HepG2 (cell line): ENCODE results near the gene WDR82. TPM values are rescaled to one million over a fixed set of nuclear protein-coding genes. Genes with fewer than 3 reads are reported as not detected.

Experiments
- FOXK1 ChIP-seq: sonication (generic); formaldehyde crosslinking; IDR thresholded peaks from 2 replicates; pipeline ENCODE4 v1.4.0; 2020; ENCODE audit warnings: low read depth, missing genetic modification reagents, borderline replicate concordance
- GATAD2A ChIP-seq: IDR thresholded peaks from 2 replicates; pipeline ENCODE4 v1.6.1; 2016
- NFYC ChIP-seq: IDR thresholded peaks from 2 replicates; pipeline ENCODE4 v1.6.1; 2016; ENCODE audit warnings: missing genetic modification reagents, missing compliant biosample characterization
- NONO ChIP-seq, 2 experiments: fragments of 450-650 bp in 1 of 2; sonication (generic) in 1 of 2; formaldehyde crosslinking in 1 of 2; IDR thresholded peaks in 1 of 2; conservative IDR thresholded peaks in 1 of 2; 2 replicates each; pipeline versions ENCODE4 v1.6.1 to v1.8.0; 2017 to 2022; ENCODE audit warnings: mild to moderate bottlenecking in 1 of 2, missing genetic modification reagents in 1 of 2, moderate library complexity in 1 of 2
- TERF1 ChIP-seq: sonication (generic); formaldehyde crosslinking; IDR thresholded peaks from 2 replicates; pipeline ENCODE4 v1.8.0; 2022; ENCODE audit warnings: mild to moderate bottlenecking, missing genetic modification reagents, moderate library complexity
- THAP8 ChIP-seq: sonication (generic); formaldehyde crosslinking; IDR thresholded peaks from 2 replicates; pipeline ENCODE4 v1.5.1; 2020; ENCODE audit warnings: missing genetic modification reagents, mild to moderate bottlenecking, borderline replicate concordance
- U2AF2 ChIP-seq: fragments of 200-400 bp; formaldehyde crosslinking; IDR thresholded peaks from 2 replicates; pipeline ENCODE4 v1.6.1; 2017; ENCODE audit warnings: low read depth, mild to moderate bottlenecking, low read length
- ZNF253 ChIP-seq: sonication (generic); formaldehyde crosslinking; IDR thresholded peaks from 2 replicates; pipeline ENCODE4 v1.8.0; 2022; ENCODE audit warnings: mild to moderate bottlenecking, missing genetic modification reagents, borderline replicate concordance
- ZNF296 ChIP-seq: sonication (generic); formaldehyde crosslinking; conservative IDR thresholded peaks from 2 replicates; pipeline ENCODE4 v1.5.0; 2020; ENCODE audit warnings: mild to moderate bottlenecking, missing genetic modification reagents
- ZNF552 ChIP-seq: sonication (generic); formaldehyde crosslinking; IDR thresholded peaks from 2 replicates; pipeline ENCODE4 v1.9.0; 2022; ENCODE audit warnings: missing genetic modification reagents, mild to moderate bottlenecking, borderline replicate concordance
- ZNF558 ChIP-seq: sonication (generic); formaldehyde crosslinking; IDR thresholded peaks from 2 replicates; pipeline ENCODE4 v1.9.0; 2022; ENCODE audit warnings: mild to moderate bottlenecking, missing genetic modification reagents, borderline replicate concordance
- ZNF670 ChIP-seq: sonication (generic); formaldehyde crosslinking; IDR thresholded peaks from 2 replicates; pipeline ENCODE4 v1.8.0; 2022; ENCODE audit warnings: mild to moderate bottlenecking, missing genetic modification reagents, borderline replicate concordance
- ZNF710 ChIP-seq: sonication (generic); formaldehyde crosslinking; IDR thresholded peaks from 2 replicates; pipeline ENCODE4 v1.5.0; 2020; ENCODE audit warnings: mild to moderate bottlenecking, missing genetic modification reagents, borderline replicate concordance
- polyA plus RNA-seq, 8 experiments: library from polyadenylated mRNA; depleted of rRNA in 3 of 8; stranded (reverse) in 7 of 8; unstranded in 1 of 8; fragments of >200 nt; fragmentation: Illumina TruSeq in 4 of 8; extraction: Trizol in 4 of 8; gene quantifications; 2 replicates each; pipeline versions ENCODE4 v1.2.1 to v1.2.3, GENCODE V29; 2011 to 2016; ENCODE audit warnings: low read depth in 4 of 8, missing spikeins in 1 of 8, mixed read lengths in 1 of 8; ENCODE audit not compliant: insufficient read depth in 1 of 8
- total RNA-seq, 5 experiments: library from RNA; depleted of rRNA; stranded (reverse); fragments of >200 nt; fragmentation: Illumina TruSeq; extraction: Trizol; gene quantifications; 2 replicates each; pipeline ENCODE4 v1.2.3, GENCODE V29; 2016; ENCODE audit warnings: low read depth in 1 of 5
- TF ChIP-seq, protein P1 (sequence below): sonication (generic); formaldehyde crosslinking; IDR thresholded peaks from 2 replicates; pipeline ENCODE4 v1.4.0; 2020; ENCODE audit warnings: missing genetic modification reagents, borderline replicate concordance
- TF ChIP-seq, protein P2 (sequence below): sonication (generic); formaldehyde crosslinking; IDR thresholded peaks from 2 replicates; pipeline ENCODE4 v1.8.0; 2022; ENCODE audit warnings: mild to moderate bottlenecking, missing genetic modification reagents
- TF ChIP-seq, protein P3 (sequence below): sonication (generic); formaldehyde crosslinking; IDR thresholded peaks from 2 replicates; pipeline ENCODE4 v1.4.0; 2020; ENCODE audit warnings: missing genetic modification reagents; ENCODE audit errors: not compliant biosample characterization

The WDR82 gene
- total and polyA plus RNA-seq, 2 of the 13 experiments (the other 11 are each of a cell fraction or from before 2014, with no cell fraction given) = 39.1 to 59.5 TPM

GRCh38 chr3:52278510-52279069 lies at the start of gene WDR82 (continued):
- TF ChIP-seq ZNF670 (CRISPR knock-in tag) (no peak), ZNF552 (CRISPR knock-in tag) (no peak), FOXK1 (CRISPR knock-in tag) (0 out of 2 replicates have a peak, but pooled peaks have one; percentile 29), THAP8 (CRISPR knock-in tag) (peak; percentile 89; the same call in 1 of the 2 replicates), TERF1 (CRISPR knock-in tag) (no peak), ZNF558 (0 out of 2 replicates have a peak, but pooled peaks have one; percentile 49), ZNF296 (CRISPR knock-in tag) (0 out of 2 replicates have a peak, but pooled peaks have one; percentile 60), ZNF253 (CRISPR knock-in tag) (no peak), ZNF710 (CRISPR knock-in tag) (0 out of 2 replicates have a peak, but pooled peaks have one; percentile 41), NONO (IDR thresholded peaks at IDR 0.05) (no peak), NONO (CRISPR knock-in tag; conservative IDR thresholded peaks at IDR 0.05) (peak; percentile 89), NFYC (CRISPR knock-in tag) (no peak), GATAD2A (CRISPR knock-in tag) (0 out of 2 replicates have a peak, but pooled peaks have one; percentile 13), U2AF2 (no peak)
- TF ChIP-seq, protein P1, sequence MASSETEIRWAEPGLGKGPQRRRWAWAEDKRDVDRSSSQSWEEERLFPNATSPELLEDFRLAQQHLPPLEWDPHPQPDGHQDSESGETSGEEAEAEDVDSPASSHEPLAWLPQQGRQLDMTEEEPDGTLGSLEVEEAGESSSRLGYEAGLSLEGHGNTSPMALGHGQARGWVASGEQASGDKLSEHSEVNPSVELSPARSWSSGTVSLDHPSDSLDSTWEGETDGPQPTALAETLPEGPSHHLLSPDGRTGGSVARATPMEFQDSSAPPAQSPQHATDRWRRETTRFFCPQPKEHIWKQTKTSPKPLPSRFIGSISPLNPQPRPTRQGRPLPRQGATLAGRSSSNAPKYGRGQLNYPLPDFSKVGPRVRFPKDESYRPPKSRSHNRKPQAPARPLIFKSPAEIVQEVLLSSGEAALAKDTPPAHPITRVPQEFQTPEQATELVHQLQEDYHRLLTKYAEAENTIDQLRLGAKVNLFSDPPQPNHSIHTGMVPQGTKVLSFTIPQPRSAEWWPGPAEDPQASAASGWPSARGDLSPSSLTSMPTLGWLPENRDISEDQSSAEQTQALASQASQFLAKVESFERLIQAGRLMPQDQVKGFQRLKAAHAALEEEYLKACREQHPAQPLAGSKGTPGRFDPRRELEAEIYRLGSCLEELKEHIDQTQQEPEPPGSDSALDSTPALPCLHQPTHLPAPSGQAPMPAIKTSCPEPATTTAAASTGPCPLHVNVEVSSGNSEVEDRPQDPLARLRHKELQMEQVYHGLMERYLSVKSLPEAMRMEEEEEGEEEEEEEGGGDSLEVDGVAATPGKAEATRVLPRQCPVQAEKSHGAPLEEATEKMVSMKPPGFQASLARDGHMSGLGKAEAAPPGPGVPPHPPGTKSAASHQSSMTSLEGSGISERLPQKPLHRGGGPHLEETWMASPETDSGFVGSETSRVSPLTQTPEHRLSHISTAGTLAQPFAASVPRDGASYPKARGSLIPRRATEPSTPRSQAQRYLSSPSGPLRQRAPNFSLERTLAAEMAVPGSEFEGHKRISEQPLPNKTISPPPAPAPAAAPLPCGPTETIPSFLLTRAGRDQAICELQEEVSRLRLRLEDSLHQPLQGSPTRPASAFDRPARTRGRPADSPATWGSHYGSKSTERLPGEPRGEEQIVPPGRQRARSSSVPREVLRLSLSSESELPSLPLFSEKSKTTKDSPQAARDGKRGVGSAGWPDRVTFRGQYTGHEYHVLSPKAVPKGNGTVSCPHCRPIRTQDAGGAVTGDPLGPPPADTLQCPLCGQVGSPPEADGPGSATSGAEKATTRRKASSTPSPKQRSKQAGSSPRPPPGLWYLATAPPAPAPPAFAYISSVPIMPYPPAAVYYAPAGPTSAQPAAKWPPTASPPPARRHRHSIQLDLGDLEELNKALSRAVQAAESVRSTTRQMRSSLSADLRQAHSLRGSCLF (CRISPR knock-in tag) = no peak
- TF ChIP-seq, protein P2, sequence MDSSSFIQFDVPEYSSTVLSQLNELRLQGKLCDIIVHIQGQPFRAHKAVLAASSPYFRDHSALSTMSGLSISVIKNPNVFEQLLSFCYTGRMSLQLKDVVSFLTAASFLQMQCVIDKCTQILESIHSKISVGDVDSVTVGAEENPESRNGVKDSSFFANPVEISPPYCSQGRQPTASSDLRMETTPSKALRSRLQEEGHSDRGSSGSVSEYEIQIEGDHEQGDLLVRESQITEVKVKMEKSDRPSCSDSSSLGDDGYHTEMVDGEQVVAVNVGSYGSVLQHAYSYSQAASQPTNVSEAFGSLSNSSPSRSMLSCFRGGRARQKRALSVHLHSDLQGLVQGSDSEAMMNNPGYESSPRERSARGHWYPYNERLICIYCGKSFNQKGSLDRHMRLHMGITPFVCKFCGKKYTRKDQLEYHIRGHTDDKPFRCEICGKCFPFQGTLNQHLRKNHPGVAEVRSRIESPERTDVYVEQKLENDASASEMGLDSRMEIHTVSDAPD (CRISPR knock-in tag) = 0 out of 2 replicates have a peak, but pooled peaks have one; percentile 13
- TF ChIP-seq, protein P3, sequence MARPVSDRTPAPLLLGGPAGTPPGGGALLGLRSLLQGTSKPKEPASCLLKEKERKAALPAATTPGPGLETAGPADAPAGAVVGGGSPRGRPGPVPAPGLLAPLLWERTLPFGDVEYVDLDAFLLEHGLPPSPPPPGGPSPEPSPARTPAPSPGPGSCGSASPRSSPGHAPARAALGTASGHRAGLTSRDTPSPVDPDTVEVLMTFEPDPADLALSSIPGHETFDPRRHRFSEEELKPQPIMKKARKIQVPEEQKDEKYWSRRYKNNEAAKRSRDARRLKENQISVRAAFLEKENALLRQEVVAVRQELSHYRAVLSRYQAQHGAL (CRISPR knock-in tag) = no peak
